Stimulated activated CD8-positive, alpha-beta memory T cell treated with anti-CD3 and anti-CD28 coated beads, Interleukin-7, amount 100 ng/mL, for 4 hours (primary cell): ENCODE measurements around the gene TNK2.
A peak's percentile ranks its signal among the peaks of the same experiment; 100 is the strongest.
"Not testable (repeated sequence)": the region's sequence is repeated elsewhere in the genome, so short reads cannot be mapped to it uniquely, and the experiment has no call there.

ENCODE experiments used
- DNase-seq, 2 donors: peaks; one replicate each; pipeline ENCODE4 v3.0.0-alpha.2; 2020; ENCODE audit warnings: low read depth in 2 of 2

Gene TNK2

DNA sequence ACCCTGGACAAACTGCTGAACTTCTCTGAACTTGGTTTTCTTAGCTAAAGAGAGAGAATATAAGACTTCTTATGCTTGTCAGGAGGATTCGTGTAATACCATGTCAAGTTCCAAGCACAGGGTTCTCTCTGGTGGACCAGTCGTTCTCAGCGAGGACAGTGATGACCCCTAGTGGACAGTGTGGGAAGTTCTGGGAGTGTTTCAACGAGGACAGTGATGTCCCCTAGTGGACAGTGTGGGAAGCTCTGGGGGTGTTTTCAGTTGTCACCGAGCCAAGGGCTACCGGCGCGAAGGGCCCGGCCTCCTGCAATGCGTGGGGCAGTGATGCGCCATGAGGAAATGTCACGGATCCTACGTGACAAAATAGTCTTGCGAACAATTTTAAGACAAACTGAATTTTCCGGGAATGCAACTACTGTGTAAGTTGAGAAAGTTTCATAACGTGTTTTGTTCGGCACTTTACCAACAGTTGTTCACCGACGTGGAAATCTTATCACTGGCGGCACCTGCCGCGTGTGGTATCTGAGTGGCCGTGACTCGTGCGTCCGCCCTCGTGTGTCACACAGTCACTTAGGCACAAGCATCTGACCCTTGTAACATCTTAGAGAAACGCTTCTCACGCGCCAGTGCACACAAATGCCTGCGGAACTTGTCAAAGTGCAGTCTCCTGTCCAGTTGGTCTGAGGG lies 57.4 kb downstream of the TNK2 start:
- peak; percentile 72 to 87 for DNase-seq

DNA sequence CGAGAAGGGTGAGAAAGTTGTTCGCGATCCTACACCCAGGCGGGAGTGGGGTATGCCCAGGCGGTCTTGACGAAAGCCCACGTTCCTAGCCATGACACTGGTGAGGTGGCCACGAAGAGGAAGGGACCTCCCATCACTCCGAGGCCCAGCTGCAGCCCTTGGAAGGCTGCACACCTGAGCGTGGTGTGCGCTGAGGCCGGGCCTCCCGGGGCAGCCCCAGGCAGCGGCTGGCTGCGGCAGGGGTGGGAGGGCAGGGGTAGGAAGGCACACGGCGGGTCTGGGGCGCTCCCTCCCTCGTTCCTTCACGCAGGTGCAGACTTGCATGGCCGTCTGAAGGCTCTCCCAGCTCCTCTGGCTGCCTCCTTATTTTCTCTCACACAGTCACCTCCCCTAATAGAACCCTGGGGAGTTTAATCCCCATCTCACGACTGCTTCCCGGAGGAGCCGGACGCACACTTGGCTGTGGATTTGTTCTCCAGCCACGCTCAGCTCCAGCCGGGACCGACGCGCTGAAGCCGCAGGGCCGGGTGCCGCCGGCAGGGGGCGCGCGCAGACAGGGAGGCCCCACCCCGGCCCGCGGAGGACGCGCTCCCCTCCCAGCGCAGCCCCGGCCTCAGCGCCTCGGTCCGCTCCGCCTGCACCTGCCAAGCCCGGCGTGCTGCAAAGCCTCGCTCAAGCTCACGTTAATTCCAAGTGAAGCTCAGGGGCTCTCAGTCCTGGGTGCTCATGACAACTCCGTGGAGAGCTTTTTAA lies 58.9 kb downstream of the TNK2 start:
- DNase-seq: no peak

DNA sequence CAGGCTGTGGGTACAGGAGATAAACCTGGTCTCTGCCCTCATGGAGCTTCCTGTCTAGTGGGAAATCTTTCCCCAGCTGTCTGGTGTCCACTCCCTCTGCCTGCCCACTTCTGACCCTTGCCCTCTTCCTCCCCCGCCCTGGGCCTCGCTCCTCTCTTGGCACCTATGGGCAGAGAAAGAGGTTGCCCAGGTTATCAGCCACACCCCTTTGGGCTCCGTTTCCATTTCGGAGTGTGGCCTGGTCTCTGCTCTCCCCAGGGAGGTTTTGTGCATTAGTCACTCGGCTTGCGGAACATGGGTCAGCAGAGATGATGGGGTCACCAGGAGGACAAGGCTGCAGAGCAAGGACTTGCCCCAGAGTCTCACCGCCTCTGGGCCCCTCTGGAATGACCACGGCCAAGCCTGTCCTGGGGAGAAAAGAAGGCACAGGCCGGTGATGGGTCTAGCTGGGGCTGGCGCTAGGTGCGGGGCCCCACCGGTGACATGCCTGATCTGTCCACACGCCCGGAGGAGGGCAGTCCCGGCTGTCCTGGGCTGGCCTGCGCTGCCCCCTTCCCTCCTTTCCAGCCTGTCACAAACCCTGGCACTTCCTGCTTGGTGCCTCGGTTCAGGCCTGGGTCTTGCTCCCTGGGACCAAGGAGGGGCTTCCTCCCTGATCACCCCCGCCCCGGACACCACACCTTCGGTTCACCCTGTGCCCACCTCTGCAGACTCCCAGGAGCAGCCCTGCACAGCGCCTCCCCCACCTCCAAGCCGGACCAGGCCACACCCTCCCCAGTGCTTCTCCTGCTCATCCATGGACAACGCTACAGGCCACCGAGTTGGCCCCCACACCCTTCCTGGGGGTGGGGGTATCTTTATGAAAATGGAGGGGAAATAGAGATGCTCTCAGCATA lies 61.0 kb downstream of the TNK2 start:
- no peak for DNase-seq

DNA sequence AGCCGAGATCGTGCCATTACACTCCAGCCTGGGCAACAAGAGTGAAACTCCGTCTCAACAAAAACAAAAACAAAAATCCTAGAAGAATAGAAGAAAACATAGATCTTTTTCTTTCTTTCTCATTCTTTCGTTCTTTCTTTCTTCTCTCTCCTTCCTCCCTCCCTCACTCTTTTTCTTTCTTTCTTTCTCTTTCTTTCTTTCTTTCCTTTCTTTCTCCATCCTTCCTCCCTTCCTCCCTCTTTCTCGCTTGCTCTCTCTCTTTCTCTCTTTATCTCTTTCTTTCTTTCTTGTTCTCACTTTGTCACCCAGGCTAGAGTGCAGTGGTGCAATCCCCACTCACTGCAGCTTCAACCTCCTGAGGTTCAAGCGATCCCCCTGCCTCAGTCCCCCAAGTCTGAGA lies 62.9 kb downstream of the TNK2 start:
- DNase-seq: no peak

DNA sequence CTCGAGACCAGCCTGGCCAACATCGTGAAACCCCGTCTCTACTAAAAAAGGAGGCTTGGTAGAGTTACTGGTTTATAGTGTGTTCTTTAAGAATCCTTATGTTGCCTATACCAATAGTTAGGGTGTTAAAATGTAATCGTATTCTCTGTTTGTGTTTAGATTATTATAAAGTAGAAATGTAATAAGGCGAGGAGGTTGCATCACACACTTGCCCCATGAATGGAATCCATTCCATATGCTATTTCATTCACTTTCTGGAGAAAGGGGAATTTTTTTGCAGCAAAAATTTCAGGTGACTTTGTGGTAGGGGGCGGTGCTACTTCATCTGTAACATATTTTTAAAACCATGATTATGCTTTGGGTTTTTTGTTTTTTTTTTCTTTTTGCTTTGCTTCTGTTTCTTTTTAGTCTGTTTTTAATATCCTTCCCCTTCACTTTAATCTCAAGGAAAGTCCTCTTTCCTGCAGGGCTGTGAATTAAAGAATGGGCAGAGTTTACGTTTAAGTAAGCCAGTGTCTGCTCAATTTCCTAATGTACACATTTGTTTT lies 63.6 kb downstream of the TNK2 start:
- no peak for DNase-seq

DNA sequence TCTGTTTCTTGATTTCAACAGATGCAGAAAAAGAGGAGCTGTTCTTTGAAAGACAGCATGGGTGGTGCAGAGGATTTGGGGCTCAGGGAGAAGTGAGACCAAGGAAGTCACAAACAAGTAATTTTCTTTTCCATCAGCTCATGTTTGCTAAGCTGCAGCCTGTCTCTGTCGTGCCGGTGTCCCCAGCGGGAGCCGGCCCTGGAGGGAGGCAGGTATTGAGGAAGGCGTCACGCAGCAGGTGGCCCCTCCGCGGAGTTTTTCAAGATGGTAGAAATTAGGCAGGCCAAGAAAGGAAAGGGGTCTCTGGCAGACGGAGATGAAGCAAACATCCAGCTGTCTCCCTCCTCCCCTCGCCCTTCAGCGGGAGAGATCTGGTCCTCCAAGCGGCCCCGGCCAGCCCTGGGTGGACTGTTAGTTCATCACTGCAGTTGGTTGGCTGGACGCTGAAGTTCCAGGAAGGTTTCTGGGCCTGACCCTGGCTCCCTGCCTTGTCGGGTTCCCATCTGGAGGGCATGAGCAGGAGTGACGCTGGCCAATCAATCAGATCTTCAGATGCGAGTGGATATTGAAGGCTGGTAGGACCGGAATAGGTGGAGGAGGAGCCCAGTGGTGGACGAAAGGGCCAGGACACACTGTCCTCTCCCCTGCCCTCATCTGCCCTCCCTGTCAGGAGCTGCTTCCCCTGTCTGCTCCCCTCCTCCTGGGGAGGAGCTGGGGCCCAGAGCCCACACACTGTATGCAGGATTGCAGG lies 68.9 kb downstream of the TNK2 start:
- DNase-seq: no peak

DNA sequence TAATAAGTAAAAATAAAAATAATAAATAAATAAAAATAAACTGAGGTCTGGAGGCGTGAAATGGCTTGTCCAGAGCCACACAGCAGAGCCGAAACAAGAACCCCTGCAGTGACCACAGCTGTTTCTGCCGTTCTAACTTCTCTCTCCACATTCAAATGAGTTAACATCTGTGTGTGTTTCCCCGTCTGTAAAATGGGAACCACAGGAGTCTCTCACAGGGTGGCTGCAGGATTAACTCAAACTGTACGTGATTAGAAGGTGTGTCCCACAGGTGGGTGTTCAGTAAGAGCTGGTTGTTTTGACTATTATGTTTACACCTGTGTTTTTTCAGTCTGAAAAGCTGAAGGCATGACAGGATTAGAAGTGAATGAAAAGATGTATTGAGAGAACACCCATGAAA lies 69.6 kb downstream of the TNK2 start:
- DNase-seq: no peak

DNA sequence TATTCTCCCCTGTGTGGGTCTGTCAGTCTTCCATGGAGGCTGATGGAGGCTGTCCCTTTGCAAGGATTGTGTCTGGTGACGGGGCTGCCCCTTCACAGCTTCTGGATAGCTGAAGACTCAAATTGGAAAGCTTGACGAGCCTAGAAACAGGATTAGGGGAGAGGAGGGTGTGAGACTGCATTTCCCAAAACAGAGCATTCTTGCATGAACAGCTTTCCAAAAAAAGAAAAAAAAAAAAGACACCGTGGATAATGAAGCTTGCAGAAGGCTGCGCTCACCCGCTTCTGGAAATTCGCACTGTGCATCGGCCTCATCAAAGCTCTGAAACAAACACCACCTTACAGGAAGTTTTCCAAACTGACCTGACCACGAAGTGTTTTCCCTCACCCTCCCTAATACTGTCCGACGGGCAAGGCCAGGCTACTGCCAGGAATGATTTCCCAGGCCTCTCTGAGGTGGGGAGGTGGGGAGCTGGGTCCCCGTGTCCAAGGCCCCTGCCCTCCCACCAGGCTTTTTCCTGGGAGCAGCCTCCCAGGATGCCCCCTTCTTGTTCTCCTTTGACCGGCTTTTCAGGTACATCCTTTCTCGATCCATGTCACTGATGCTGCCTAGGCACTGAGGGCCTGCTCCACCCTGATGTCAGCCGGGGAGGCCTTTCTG lies 71.7 kb downstream of the TNK2 start:
- DNase-seq: no peak

DNA sequence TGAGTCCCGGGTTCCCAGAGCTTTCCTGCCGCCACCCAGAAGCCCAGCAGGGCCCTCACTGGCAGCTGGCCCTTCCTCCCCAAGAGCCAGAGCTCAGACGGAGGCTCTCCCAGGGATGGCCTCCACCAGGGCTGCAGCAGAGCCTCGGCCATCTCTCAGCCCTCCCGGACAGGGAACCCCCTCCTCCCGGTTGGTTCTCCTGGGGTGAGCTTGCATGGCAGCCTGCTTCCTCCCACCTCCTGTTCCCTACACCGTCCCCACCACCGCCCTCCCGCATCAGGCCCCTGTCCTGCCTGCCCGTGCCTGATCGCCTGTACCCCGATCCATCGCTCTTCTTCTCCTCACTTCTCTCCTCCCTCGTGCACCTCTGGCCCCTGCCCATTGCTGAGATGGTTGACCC lies 72.6 kb downstream of the TNK2 start:
- no peak for DNase-seq

DNA sequence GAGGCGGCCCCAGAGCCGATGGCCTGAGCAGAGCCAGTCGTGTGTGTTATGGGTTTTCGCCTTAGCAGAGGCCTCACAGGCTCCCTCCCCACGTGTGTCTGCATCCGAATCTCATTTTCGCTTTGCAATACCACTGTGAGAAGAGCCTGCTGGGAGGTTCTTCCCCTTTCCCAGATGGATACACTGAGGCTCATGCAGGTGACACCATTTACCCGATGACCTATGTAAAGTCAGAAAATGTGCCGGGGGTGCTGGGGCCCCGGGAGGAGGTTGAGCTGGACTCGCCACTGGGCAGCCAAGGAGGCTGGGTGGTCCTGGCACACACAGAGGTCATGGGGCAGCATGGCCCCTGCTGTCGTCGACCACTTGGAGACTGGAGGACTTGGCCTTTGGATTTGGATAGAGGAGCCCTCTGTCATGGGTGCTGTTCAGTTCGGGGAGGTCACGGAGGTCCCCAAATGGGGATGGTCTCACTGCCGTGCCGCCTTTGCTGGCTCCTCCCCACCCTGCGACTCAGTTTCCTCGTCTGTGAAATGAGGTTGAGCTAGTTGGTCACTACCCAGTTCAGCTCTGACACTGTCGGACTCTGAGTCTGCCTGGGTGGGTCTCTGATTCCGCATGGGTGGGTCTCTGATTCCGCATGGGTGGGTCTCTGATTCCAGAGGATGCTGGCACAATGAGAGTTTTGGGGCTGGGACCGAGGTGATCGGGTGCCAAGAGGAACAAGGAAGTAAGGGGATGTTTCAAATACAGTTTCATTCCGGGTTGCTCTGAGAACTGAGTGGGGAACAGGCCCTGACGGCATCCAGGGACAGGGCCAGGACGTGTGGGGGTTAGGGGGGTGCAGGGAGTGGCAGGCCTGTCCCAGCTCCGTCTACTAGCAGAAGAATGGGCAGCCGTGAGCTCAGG lies 73.4 kb downstream of the TNK2 start:
- no peak for DNase-seq

DNA sequence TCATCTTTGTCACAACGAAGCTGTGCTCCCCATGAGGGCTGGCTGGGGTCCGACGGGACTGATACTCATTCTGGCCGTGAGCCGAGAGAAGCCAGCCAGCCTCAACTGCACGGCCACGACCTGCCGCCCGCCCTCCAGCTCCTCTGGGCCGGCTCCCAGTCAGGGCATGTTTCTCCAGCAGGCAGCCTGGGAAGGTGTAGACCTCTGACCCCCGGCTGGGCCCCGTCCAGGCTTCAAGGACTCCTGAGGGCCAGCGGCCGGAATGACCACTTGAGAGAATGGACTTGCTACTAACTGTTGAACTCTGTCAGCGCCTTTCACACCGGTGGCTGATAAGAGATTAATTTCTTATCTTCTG lies 78.5 kb downstream of the TNK2 start:
- no peak for DNase-seq

DNA sequence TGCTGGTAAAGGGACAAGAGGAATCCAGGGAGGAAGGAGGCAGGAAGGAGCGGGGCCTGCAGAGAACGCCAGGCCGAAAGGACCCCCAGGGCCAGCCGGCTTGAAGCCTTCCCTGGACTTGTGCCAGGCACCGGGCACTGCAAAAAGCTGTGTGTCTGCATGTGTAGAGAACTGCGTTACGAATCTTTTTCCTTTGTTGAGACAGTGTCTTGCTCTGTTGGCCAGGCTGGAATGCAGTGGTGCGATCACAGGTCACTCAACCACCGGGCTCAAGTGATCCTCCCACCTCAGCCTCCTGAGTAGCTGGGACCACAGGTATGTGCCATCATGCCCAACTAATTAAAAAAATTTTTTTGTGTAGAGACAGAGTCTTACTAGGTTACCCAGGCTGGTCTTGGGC lies 79.6 kb downstream of the TNK2 start:
- no peak for DNase-seq

DNA sequence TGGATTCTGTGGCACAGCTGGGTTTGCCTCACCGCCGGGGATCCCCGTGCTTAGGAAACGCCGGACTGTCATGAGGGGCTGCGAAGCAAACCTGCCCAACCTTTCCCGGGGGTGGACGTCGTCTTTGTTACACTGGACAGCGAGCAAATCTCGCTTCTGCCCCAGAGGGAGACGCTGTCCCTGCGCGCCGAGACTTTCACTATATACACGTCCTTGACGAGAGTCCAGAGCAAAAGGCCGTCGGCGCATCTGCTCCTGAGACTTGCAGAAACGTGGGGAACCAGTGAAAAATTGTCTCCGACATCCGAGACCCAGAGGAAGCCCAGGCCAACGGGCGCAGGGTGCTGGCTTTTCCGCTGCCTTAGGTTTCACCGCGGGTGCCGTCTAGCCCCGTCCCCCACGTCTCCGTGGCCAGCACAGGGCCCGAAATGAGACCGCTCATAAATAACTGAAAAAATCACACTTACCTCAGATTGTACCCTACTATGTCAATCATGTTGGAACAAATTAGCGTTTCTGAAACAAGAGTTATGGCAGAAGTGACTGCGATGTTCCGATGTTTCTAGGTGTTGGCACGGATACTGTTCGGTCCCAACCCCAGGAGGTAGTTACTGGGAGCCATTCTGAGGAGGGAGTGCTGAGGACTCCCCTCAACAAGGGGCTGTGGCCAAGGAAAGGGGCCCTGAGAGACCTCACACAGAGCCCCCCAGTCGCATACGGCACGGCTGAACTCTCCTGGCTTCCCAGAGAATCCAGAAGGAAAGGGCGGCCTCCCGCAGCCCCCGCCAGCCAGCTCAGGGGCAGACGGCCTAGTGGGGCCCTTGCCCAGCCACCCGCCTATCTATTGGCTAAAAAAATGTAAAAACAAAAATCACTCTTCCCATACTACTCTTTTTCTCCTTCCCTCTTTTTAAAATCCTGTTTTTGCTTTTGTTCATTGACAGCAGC lies 82.2 kb downstream of the TNK2 start:
- DNase-seq: no peak

DNA sequence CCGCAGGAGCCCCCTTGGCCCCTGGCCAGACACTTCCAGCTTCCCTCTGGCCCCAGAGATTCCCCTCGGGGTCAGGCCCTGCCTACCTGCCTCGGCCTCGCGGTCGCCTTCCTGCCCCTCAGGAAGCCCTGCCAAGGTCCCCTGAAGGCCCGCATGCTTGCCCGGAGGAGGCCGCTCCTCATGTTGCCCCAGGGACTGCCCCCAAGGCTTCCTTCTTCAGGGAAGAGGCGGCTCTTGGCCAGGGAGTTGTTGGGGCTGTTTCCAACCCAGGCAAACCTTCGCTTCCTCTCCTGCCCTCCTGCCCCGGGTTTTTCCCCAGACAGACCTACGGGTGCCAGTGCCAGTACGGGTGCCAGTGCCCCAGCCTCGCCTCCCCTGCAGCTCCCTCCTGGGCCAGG lies 83.2 kb downstream of the TNK2 start:
- no peak for DNase-seq

DNA sequence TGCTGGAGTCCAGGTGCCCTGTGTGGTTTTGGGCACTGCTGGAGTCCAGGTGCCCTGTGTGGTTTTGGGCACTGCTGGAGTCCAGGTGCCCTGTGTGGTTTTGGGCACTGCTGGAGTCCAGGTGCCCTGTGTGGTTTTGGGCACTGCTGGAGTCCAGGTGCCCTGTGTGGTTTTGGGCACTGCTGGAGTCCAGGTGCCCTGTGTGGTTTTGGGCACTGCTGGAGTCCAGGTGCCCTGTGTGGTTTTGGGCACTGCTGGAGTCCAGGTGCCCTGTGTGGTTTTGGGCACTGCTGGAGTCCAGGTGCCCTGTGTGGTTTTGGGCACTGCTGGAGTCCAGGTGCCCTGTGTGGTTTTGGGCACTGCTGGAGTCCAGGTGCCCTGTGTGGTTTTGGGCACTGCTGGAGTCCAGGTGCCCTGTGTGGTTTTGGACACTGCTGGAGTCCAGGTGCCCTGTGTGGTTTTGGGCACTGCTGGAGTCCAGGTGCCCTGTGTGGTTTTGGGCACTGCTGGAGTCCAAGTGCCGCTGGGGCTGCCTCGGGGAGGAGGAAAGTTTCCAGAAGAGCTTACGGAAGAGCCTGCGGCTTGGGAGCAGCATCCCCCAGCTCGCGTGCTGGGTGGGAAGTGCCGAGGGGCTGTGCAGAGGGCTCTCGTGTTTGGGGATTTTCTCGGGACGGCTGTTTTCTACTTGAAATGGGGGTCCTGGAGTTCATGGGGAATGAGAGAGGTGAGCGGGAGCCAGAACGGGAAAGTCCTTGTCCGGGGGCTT lies 83.7 kb downstream of the TNK2 start:
- DNase-seq: not testable (repeated sequence)

DNA sequence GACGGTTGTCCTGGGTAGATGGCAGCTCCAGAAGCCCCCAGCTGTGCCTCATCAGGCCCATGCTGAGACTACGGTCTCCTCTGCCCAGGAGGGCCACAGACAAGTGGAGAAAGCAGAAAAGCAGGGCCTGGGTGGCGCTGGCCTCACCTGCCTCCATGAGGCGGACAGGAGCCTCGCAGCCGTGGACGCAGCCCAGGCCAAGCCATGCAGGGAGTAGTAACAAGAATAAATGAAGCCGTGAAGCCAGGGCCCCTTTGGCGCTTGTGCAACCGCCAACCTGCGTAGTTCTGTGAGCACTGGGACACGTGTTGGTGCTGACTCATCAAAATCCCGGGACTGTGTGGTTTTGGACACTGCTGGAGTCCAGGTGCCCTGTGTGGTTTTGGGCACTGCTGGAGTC lies 84.4 kb downstream of the TNK2 start:
- DNase-seq: no peak

DNA sequence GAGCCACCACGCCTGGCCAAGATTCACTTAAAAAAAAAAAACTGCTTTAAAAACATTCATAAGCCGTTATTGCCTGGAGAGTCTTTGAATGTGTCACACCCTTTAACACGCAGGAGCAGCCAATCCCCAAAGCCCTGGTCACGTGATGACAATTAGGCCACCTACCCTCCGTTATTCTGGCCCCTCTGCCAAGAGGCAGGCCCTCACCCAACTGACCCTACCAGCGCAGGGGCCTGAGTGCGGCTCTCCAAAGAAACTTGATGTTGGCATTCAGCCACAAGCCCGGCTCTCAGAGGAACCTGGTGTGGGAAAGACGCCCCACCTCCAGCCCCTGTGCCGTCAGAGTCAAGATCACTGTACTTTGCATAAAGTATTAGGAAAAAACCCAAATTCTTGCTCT lies 85.1 kb downstream of the TNK2 start:
- DNase-seq: no peak

DNA sequence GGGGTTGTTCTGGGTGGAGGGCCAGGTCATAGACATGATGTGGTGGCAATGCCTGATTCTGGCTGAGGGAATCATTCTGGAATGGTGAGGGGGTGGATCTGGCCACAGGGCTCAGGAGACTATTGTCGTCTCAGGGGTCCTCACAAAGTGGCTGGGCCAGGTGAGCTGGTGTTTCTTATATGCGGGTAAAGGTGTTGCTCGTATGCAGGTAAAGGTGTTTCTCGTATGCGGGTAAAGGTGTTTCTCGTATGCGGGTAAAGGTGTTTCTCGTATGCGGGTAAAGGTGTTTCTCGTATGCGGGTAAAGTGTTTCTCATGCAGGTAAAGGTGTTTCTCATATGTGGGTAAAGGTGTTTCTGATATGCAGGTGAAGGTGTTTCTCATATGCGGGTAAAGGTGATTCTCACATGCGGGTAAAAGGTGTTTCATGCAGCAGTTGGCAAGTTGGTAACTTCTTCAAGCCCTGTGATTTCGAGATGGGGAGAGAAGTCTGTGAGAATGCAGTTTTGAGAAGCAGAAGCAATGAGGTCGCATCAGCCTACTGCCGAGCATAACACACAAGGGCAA lies 86.1 kb downstream of the TNK2 start:
- no peak for DNase-seq
